HG03045 (cell line): ENCODE results near the gene NT5C2.
A peak's percentile ranks its signal among the peaks of the same experiment; 100 is the strongest.
"Not testable (repeated sequence)": the region's sequence is repeated elsewhere in the genome, so short reads cannot be mapped to it uniquely, and the experiment has no call there.

Source experiments
- ATAC-seq: cut with Tn5 transposase; IDR thresholded peaks from one replicate; pipeline ENCODE4 v1.9.1; 2021; ENCODE audit warnings: mild to moderate bottlenecking, moderate library complexity; ENCODE audit not compliant: unreplicated experiment

NT5C2 gene

DNA sequence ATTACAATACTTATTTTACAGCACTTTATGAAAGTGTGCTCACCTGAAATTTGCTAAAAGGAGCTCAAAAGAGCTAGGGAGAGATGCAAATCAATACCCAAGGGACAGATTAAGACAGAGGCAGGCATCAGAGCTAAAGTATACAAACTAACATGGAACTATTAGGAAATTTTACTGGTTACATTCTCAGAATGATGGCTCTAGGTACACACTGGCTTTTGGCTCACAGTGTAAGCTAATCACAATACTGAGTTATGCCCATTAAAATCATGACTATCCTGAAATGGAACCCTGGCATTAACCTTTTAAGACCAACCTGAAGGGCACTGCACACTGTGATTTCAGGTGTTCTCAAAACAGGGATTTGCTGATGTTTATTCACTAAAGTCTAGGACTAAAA lies 98.1 kb downstream of the NT5C2 start:
- no peak for ATAC-seq

DNA sequence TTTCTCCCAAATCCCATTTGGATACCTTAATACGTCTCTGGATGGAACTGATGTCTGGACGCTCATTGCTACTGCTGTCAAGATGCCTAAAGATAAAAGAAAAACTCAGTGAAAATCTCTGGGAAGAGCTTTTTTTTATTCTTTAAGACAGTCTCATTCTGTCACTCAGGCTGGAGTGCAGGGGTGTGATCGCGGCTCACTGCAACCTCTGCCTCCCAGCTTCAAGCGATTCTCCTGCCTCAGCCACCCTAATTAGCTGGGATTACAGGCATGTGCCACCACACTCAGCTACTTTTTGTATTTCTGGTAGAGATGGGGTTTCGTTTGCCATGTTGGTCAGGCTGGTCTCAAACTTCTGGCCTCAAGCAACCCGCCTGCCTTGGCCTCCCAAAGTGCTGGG lies 102.2 kb downstream of the NT5C2 start:
- no peak for ATAC-seq

DNA sequence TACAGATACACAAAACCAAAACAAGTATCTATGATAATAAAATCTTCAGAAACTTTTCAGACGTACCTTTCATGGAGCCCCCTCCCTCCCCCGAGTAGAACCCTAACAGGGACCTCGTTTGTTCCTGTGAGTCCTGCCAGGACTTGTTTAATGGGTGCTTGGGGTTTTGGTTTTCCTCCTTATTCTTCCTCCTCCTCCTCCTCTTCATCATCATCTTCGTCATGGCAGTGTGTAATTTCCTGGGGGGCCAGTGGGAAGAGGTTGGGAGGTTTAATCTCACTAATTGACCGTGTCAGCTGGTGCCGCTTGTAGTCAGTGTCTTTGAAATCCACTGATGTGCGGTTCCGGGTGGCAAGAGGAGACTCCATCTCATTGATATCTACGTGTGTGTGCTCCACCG lies 103.6 kb downstream of the NT5C2 start:
- no peak for ATAC-seq

DNA sequence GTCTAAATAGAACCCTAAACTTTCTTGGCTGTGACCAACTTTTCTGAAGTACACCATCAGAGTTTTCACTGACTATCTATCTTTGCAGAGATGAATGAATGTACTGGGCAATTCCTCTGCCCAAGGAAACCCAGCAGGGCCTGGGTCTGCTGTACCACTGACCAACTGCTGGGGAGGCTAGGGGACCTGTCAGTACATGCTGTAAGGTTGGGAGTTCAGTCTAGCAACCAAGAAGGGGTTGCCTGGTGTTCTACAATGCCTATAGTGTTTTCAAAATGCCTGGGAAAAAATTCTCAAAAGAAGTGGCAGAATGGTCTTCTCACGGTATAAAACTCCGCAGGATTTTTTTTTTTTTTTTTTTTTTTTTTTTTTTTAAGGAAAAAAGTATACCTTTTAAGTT lies 106.3 kb downstream of the NT5C2 start:
- no peak for ATAC-seq

DNA sequence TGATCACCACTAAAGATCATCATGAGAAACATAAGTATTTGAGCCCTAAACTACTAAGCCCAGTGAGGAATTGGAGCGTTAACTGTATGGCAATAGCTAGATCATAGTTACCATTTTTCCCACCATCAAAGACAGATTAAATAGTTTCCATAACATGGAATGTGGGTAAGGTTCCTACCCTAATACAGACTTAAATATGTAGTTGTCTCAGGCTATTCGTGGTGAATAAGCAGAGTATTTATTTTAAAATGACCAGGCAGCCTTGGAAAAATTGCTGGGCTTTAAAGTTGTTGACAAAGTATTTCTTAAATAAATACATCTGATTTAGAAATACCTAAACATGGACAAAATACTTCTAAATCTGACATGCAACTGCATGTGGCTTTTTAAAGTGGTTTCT lies 106.8 kb downstream of the NT5C2 start:
- ATAC-seq, result no peak

DNA sequence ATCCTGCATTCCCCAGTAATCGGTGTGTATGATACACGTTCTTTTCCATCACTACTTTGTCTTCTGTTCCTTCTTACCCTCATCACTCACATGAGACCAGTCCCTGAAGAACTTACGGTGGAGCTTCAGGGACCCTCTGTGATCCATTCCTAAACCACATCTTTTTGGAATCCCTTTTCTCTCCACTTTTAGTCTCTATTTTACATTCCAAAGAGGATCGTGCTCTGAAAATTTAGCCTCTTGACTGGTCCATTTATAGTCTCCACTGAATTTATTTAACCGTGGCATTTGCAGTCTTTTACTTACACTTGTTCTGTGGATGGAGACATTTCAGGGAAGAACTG lies 109.1 kb downstream of the NT5C2 start:
- ATAC-seq, result no peak

DNA sequence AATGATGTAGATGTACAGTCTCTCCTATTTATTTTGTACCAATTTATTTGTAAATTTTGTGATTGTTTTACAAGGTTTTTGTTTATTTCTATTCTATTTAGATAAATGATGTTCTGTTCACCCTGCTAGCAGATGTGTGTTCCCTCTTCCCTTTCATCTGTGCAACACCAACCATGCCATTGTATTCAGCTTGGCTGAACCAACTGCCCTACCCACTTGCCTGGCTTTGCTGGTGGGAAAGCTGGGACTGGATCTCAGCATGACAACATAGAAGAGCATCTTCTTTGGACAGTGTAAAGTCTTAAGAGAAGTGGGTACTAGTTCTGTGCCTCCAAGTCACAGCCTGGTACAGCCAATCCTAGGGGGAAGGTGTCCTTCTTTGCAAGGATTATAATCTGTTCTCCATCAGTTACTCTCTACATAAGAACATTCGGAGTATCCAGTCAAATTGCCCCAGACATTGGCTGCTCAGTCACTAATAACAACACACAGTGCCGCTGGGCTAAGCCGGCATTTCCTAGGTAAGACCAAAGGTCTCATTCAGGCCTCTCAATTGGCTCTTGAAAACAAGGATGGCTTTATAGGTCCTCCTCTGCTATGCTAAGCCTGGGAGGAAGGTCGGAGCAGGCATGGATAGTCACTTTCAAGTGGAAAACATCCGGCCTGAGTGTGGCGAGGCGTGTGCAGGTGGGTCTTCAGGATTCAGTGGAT lies 109.7 kb downstream of the NT5C2 start:
- ATAC-seq, result no peak

DNA sequence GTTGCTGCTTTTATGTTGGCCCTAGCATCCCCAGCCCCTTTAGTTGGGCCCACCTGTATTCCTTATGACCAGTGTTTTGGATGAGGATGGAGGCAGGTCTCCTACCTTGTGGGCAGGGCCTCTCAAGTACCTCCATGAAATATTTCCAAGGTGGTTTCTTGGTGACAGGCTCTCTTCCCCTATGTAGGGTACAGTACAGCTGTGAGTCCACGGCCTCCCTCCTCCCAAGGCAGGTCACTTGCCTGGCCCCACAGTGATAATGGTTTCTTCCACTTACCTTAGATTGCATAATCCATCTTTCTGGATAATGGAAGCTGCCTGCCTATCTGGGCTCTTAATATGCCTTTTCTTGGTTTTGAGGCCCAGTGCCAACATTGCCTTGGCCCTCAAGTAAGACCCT lies 110.4 kb downstream of the NT5C2 start:
- ATAC-seq, result no peak

DNA sequence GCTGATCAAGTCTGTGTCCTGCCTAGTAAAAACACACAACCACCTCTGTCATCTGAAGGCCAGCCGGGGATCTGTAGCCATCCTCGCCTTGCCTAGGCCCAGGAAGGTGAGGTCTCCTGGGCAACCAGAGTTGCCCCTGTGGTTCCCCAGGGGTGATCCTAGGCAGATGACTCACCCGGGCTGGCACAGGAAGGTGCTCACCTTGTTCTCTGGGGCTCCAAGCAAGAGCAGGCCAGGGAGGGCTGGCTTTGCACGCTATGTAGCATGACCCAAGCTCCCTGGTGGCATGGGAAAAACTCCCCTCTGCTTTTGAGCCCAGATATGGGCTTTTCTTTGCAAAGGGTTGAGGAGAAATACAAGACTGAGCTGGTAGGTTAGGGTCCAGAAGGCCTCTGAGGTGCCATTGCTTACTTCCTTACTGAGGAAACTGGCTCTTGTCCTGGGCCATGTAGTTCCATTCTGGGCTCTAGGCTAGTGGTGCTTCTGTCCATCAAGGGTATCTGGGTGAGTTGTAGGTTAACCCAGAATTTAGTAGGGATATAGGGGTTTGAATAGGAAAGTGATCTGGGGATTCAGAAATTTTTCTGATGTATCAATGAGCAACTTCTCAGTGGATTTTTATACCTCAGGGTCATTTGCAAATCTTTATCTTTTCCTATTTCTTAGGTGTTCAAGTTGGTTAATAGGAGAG lies 112.0 kb downstream of the NT5C2 start:
- no peak for ATAC-seq

DNA sequence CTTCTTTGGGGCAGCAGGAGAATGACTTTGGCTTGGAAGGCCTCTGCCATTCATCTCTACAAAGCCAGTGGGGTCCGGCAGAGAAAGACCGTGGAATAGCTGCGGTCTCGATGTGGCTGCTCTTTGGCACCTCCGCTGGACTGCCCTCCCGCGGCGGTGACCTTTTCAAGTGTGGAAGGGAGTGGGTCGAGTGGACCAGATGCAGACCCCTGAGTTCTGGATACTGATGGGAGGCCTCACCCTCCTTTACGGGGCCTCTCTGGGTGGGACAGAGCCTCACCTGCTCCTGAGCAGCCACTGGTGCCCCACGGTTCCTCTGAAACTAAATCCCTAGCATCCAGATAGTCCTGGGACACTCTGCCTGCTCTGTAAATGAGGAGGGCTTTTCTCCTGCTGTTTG lies 113.1 kb downstream of the NT5C2 start:
- no peak for ATAC-seq

DNA sequence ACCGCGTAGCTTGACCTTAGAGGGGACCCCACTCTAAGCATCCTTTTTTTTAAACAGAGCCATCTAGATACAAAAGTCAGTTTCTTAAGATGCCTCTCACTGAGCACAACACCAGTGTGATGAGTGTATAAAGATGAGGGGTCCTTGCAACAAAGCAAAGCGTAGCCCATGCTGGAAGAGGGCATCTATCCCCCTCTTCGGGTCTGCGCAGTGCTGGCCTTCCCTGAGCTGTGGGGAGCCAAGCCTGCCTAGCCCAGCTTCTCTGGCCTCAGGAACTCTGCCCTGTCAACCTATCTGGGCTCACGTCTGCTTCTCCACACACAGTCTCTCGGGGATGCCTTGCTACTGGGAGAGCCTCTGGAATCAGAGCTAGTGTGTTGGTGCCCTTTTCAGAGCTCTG lies 114.0 kb downstream of the NT5C2 start:
- no peak for ATAC-seq

DNA sequence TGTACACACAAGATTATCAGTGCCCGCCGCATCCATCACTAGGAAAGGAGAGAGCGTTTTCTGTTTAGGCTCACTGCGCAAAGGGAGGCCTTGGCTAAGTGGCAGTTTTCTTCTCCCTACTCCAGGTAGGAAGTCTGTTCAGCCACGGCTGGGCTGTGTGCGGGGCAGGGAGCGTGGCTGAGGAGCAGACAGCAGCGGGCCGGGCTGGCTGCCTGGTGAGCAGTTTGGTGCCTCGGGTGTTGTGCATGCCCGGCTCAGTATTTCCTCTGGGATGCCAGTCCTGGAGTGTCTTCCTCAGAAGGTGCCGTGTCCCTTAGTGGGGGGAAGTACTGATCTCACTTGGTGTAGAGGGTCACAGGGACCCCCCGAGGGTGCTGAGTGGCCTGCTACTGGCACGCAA lies 114.4 kb downstream of the NT5C2 start:
- ATAC-seq, result no peak

DNA sequence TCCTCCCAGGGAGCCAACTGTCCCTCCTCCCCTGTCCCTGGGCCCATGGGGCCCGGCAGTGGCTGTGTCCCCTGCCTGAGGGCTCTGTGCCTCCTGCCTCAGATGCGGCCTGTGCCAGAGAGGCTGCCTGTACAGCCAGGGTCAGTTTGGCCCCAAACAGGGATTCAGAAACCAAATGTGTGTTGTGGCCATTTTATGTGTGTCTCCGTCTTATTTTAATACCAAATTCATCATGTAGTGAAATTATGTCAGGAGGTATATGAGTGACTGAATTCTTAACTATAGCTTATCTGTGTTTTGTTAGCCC lies 114.8 kb downstream of the NT5C2 start:
- ATAC-seq, result no peak

DNA sequence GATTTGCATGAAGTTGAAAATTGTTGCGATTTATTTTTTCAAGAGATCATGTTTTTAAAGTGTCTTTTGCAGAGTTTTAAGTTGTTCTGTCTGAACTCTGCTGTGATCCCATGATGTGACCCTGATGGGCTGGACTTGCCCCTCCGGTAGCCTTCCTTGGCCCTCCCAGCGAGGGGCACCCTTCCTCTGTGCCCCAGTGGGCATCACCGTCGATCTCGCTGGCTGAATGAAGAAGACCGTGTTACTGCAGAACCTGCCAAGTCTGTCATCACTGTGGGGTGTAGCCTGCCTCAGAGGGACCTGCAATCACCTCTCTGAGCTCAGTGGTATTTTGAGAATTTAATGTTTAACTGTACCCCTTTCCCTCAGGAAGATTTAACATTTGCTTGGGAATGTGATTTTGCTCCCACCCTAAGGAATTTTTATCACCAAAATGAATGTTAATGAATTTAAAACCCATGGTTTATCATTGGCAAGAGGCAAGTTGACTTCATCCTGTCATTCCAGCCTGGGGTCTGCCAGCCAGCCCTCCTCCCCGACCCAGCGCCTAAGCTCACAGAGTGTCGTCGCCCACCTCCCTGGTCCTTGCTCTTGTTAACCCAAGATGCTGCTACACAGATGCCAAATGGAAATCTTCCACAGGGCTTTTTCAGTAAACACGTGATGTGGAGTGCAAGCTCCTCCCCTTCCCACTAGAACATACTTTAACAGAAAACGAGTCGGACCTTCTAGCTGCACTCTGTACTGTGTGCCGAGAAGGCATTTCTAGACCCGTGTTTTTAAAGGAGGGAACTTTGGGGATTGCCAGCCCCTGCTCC lies 115.4 kb downstream of the NT5C2 start:
- ATAC-seq, result no peak

DNA sequence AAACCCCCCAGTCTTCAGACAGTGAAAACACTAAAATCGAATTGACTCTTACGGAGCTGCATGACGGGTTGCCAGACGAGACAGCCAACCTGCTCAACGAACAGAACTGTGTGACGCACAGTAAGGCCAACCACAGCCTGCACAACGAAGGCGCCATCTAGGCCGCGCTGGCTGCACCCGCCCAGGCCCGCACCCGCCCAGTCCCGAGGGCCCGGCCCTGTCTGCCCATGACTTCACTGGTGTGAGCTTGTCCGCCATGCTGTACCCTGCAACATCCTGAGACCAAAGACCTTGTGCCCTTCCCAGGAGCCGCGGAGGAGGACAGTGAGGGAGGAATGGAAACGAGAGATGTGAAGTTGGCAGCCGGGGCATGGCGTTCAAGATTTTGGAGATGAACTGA lies 116.1 kb downstream of the NT5C2 start:
- no peak for ATAC-seq

DNA sequence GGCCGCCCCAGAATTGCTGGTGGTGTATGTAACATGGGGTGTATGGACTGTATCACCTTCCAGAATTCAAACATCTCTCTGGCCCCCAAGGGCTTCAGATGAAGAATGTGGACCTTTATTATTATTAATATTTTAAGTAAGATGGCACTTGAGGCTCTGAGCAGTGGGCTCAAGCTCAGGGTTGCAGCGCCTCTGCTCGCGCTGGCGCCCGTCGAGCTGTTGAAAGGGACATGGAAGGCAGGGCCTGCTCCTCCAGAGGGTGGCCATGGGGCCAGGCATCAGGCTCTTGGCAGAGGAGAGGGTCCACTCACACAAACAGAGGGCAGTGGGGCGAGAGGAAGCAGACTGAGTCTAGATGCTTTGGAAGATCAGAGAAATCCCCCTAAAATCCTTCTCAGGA lies 120.2 kb downstream of the NT5C2 start:
- no peak for ATAC-seq

DNA sequence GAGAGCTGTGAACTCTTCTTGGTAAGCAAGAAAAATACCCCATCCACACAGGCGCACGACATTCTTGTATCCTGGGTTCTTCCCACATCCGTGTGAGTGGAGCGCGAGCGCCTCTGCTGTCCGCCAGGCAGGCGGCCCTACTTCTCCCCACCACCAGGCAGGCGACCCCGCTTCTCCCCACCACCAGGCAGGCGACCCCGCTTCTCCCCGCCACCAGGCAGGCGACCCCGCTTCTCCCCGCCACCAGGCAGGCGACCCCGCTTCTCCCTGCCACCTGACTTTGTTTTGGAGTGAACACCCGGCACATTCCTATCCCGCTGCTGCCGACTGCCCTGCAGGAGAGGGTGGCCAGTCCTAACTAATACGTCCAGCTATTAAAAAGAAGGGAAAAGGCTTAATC lies 120.8 kb downstream of the NT5C2 start:
- ATAC-seq, result no peak

DNA sequence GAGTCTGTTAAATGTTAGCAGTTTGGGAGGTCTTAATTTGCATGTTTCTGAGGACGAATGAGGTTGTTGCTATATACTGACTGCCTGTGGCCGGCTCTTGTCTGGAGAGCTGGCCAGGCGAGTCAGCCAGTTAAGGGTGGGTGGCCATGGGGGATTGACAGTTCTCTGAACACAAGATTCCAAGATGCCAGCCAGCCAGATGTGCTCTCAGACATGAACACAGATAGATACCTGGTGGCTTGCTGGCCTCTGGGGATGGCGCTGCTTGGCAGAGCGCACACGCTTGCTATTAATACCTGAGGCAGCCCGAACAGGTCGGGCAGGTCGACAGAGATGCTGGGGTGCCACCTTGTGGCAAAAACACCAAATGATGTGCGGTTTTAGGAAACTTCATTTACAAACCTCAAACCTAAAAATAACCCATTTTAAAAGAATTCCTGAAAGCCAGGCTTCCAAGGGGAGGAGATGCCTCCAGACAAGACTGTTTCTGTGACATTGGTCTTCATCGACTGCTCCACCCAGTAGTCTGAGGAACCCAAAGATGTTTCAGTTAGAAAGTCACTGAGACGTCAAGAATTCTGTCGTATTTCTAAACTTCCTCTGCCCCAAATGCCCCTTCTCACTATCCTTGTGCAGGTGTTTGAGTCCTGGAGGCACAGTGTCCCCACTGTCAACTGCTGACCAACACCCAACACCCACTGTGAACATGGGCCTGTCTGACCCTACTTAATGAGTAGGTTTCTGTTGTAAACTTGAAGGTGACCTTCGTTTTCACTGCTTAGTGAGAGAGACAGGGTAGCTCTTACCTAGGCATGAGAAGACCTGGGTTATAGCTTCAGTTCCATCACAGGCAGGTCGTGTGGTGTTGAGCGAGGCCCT lies 123.4 kb downstream of the NT5C2 start:
- ATAC-seq, result peak; percentile 50

DNA sequence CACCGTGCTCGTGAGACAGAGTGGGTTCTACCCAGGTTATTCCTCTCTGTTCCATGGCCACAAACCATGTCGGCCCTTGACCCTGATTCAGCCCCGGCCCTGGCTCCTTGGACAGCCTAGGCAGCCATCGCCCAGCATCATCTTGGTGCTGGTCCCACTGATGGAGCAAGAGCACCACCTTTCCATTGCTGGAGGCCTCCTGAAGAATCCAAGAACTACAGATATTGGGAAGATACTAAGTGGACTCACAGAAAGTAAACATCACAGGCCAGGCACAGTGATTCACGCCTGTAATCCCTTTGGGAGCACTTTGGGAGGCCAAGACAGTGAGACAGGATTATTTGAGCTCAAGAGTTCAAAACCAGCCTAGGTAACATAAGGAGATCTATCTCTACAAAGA lies 125.1 kb downstream of the NT5C2 start:
- ATAC-seq, result no peak

DNA sequence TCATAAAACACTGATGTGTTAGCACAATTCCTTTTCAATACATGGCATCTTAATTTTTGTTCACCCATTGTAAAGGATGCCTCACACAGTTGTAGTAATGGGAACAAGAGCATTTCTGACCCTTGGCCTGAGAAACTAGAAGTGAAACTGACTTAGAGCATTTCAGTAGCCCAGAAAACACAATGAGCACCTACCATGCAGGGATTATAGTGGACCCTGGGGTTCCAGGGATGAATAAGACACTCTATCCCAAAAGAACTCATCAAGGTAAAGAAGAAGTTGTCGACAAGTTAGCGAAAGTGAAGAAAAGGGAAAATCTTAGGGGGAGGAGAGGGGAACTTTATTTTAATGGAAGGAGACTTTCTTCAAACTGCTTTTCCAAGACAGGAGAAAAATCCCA lies 125.6 kb downstream of the NT5C2 start:
- no peak for ATAC-seq

DNA sequence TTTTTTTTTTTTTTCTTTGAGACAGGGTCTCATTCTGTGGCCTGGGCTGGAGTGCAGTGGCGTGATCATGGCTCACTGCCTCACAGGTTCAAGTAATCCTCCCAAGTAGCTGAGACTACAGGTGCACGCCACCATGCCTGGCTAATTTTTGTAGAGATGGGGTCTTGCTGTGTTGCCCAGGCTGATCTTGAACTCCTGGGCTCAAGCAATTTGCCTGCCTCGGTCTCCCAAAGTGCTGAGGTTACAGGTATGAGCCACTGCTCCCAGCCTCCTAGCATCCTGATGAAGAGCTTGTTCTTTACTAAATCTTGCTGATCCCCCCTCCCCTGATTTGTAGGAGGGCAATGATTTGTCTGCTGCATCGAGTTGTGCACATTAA lies 126.0 kb downstream of the NT5C2 start:
- ATAC-seq, result not testable (repeated sequence)
